Uterus (tissue), 2 donors: ENCODE data around the gene OGA.

Experiments
- POLR2A ChIP-seq, 2 donors: fragments of 450-650 bp; IDR thresholded peaks; one replicate each; pipeline ENCODE4 v1.6.1; 2016; ENCODE audit warnings: antibody characterized with exemption in 2 of 2, mild to moderate bottlenecking in 1 of 2, moderate library complexity in 1 of 2
- TF ChIP-seq, protein P1 (sequence below), 4 experiments: fragments of 200-600 bp in 2 of 4; fragments of 450-650 bp in 2 of 4; sonication (generic) in 2 of 4; IDR thresholded peaks; one replicate each; pipeline ENCODE4 v1.5.1; 2016 to 2019; ENCODE audit warnings: antibody characterized with exemption in 4 of 4, mild to moderate bottlenecking in 2 of 4, moderate library complexity in 1 of 4

DNA sequence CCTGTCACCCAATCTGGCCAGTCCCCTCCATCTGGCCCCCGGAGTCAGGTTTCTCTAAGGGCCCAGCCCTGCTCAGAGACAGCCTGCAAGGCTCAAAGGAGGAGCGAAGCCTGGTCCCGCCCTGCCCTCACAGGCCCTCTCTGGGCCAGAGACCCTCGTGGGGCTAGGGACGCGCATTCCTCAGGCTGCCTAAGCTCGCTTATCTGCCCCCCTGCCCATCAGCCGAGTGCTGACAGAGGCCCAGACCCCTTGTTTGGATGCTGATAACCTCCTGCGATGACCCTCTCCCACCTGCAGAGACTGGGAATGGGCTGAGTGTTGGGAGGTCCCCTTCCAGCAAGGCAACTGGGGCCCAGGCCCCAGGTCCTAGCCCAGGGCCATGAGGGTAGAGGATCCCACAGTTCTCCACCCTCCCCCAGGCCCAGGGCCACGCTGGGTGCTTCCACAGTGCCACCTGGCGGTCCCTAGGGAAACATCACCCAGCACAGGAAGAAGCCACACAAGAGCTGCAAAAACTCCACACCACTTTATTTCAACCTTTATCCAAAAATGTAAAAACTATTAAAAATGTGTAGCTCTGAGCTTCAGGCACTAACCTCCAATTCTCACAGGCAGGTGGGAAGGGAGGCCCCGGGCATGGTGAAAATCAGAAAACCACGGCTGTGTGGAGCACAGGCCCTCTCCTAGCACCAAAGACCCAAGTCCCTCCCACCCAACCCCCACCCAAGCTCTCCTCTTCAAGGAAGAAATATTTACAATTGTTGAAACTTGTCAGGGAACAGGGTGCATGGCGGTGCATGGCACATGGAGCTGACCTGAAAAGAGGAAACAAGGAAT, 37.2 kb downstream of the OGA start:
- TF ChIP-seq, protein P1, sequence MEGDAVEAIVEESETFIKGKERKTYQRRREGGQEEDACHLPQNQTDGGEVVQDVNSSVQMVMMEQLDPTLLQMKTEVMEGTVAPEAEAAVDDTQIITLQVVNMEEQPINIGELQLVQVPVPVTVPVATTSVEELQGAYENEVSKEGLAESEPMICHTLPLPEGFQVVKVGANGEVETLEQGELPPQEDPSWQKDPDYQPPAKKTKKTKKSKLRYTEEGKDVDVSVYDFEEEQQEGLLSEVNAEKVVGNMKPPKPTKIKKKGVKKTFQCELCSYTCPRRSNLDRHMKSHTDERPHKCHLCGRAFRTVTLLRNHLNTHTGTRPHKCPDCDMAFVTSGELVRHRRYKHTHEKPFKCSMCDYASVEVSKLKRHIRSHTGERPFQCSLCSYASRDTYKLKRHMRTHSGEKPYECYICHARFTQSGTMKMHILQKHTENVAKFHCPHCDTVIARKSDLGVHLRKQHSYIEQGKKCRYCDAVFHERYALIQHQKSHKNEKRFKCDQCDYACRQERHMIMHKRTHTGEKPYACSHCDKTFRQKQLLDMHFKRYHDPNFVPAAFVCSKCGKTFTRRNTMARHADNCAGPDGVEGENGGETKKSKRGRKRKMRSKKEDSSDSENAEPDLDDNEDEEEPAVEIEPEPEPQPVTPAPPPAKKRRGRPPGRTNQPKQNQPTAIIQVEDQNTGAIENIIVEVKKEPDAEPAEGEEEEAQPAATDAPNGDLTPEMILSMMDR (IDR thresholded peaks at IDR 0.05) = peak; percentile 69 to 81 (median 72)
- no peak for TF ChIP-seq POLR2A (IDR thresholded peaks at IDR 0.05)
